GM19438 (cell line): ENCODE results near the gene CLEC11A.

ENCODE experiments used
- ATAC-seq: cut with Tn5 transposase; IDR thresholded peaks from one replicate; pipeline ENCODE4 v1.9.1; 2021; ENCODE audit warnings: low read depth; ENCODE audit not compliant: unreplicated experiment

CLEC11A gene

DNA sequence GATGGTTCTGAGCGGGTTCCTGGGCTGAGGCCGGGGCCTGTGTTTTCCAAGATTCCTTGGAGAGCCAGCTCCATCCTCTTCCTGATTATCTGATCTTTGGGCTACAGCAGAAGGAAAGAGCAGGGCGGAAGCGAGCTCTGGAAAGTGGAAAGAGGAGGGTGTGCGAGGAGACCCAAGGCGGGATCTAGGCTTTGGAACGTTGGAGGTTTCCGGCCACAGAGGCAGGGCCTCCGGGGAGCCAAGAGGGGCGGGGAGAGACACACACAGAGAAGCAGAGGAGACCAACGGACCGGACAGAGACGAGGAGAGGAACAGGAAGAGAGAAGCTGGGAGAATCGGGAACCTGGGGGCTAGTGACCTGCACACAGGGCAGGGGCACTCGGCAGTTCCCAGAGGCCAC lies at the start of gene CLEC11A:
TSS of gene CLEC11A (plus strand) at position 296 of the 400 bp plus-strand sequence. CDS start 162 bp downstream, outside the sequence.
- ATAC-seq = no peak

- ATAC-seq = no peak
Measured at GRCh38 chr19:50676625-50677197, 46.5 kb upstream of the CLEC11A start.

DNA sequence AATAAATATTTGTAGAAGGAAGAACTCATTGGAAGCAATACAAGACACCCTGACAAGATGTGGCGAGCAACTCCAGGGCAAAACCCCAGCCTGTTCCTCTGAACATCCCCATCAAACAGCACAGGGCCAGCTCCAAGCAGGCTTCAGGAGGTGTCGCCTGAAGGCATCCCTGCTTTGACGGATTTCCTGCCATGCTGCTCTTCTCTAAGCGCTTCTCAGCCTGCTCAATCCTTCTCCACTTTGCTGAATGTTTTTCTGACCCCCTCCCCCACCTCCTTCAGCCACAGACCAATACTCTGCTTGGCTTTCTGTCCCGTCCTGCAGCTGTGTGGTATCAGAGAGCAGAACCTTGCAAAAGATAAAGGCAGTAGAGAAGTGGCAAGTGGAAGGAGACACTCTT lies 45.5 kb upstream of the CLEC11A start:
- ATAC-seq = no peak

GRCh38 chr19:50678323-50678722 lies 44.8 kb upstream of the CLEC11A start:
- ATAC-seq = no peak

GRCh38 chr19:50679177-50680125 lies 43.7 kb upstream of the CLEC11A start:
- peak; percentile 84 for ATAC-seq

DNA sequence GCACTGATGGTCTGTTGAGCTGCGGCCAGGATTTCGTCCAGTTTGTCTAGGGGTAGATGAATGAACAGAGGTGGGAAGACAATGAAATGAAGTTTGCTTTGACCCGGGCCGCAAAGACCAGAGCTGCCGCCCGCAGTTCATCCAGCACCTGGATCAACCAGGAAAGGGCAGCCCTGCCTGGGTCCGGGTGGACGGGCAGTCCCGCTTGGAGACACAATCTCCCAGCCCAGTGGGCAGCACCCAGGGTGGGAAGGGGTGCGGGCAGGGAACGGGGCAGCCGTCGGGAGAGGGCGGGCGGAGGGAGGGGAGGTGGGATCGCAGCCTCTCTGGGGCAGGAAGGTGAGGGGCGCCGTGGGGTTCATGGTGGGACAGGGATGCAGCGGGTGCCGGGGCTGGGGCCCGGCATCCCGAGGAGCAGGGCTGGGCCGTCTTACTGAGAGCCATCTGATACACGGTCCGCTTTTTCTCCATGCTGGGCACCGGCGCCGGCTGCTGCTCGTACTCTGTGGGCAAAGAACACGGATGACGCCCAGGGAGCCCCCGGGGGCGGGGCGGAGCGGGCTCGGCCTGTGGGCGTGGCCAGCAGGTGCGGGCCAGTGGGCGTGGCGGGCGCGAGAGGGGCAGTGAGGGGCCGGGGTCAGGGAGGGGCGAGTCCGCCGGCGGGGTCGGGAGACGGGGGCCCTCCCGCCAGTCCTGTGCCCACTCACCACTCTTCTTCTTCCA lies 36.7 kb upstream of the CLEC11A start:
- no peak for ATAC-seq

GRCh38 chr19:50688766-50689165 lies 34.4 kb upstream of the CLEC11A start:
- no peak for ATAC-seq

- ATAC-seq = no peak
Measured at GRCh38 chr19:50690439-50690838, 32.7 kb upstream of the CLEC11A start.

- no peak for ATAC-seq
Measured at GRCh38 chr19:50693064-50693975, 29.8 kb upstream of the CLEC11A start.

DNA sequence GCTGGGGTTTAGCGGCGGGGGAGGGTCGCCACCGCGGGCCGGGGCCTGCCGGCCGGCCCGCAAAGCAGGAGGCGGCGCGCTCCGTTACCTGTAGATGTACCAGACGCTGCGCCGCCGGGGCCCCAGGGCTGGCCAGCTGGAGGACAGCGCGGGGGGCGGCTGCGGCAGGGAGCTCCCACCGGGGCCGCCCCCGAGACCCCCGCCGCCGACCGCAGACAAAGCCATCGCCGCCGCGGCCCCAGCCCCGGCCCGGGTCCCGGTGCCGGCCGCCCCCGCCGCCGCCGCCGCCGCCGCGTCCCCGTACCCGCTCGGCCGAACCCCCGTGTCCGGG lies 28.4 kb upstream of the CLEC11A start:
- ATAC-seq = no peak

DNA sequence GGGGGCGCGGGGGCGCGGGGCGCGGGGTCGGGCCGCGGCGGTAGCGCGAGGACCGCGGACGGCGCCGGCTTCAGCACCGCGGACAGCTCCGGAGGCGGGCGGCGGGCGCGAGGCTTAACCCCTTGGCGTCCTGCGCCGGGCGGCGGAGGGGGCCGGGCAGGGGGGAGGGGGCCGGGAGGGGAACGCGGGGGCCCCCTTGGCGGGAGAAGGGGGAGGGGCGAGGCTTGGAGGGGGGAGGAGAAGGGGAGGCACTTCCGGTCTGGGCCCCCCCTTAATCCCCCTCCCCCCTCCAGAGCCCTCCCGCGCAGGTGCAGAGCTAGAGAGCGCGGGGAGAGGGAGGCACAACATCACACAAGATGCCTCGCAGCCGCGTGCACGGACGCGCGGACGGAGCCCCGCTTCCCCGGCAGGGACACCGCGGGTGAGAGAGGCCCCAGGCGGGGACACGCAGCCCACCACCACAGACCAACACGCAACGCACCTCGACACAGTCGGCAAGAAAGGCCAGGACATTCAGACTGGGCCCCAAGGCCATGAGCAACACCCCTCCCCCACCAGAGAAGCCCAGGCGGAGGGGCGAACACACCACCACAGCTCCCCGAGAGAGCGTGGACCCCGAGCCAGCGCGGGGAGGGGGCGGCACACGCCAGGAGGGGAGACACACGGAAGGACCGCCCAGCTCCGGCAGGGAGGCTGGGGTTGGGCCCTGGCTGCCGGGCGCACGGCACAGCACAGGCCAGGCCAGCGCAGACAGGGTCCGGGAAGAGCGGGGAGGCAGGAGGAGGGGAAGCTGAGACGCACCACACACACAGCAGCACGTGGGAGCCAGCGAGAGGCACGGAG lies 27.7 kb upstream of the CLEC11A start:
- ATAC-seq = no peak

GRCh38 chr19:50696094-50696483 lies 27.1 kb upstream of the CLEC11A start:
- ATAC-seq = no peak

DNA sequence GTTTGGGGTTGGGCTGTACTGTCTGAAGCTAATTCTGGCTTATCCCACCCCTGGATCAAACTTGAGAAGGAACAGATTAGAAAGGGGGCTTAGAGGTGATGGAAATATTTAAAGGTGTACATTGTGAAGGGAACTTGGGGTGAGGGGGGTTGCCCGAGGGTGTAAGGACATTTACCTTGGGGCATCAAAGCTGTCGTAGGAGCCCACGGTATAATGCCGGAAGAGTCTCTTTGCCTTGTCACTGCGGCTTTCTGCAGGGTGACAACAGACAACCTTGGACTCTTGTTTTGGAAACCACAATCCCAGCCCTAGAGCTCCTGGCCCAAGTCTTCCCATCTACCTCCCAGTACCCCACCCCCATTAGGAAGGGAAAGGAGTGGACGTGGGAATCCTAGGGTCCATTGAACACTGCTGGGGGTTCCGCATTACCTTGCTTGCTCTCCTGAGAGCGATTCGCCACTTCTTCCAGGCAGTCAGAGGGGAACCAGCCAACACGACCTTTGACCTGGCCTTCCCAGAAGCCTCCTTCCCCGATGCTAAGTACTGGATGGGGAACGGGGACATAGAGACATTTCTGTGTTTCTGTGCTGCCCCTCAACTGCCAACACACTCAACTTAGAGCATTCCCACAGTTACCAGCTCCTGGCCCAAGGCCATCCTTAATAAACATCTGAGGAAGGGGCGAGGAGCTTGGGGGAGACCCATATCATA lies 25.6 kb upstream of the CLEC11A start:
- no peak for ATAC-seq

DNA sequence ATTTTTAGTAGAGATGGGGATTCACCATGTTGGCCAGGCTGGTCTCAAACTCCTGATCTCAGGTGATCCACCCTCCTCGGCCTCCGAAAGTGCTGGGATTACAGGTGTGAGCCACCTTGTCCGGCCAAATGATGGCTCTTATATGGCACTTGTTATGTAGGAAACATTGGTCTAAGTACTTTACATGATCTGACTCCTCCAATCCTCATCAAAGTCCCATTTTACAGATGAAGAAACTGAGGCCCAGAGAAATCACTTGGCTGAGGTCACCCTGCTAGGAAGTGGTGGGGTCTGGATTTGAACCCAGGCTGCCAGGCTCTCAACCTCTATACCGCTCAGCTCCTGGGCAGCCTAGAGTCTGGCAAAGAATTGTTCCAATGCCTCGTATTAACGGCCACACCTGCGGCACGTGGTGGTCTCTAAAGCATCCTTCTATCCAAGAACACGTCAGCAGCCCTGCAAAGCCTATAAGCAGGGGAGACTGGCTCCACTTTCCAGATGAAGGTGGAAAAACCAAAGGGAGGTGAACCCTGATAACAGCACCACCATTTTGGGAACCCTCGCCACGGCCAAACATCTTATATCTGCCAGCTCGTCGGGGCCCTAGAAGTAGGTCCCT lies 21.7 kb upstream of the CLEC11A start:
- no peak for ATAC-seq

DNA sequence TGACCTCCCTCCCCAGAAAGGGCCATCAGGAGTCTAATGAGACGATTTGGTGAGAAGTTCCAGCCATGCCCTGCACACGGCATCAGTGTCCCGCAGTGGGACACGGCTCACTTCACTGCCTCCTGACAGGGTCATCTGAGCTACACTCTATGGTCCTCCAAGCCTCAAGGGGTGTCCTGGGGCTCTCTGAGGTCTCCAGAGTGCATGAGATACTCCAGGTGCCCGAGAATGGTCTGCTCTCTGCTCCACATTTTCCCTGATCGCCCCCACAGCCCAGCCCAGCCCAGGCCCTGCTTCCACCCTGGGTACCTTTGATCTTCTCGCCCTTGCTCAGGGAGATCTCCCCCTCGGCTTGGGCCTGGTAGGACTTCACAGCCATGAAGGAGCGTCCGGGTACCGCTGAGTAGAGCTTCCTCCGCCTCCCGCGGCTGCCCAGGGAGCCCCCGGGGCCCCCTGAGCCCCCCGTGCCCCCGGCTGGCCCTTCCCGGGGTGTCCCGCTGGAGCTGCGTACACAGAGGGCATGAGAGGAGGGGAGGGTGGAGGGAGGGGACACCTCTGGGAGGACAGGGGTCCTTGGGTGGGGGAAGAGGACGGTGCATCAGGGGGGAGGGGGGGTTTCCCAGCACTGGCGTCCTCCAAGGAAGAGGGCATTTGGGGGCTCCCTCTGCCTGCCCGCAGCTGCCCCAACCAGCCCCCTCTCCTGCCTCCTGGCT lies 20.9 kb upstream of the CLEC11A start:
- no peak for ATAC-seq

- ATAC-seq = no peak
Measured at GRCh38 chr19:50702871-50703829, 20.0 kb upstream of the CLEC11A start.
